ENCODE data around the gene DMTF1.
"Not testable (repeated sequence)": the region's sequence is repeated elsewhere in the genome, so short reads cannot be mapped to it uniquely, and the experiment has no call there.

The DMTF1 gene

GRCh38 chr7:87199241-87199640 is 47.0 kb downstream of the DMTF1 start:
- DNase-seq, result no peak

- DNase-seq, result no peak
Observed at GRCh38 chr7:87199700-87200450, 47.6 kb downstream of the DMTF1 start.

- no peak for DNase-seq
Observed at GRCh38 chr7:87202208-87202607, 50.0 kb downstream of the DMTF1 start.

GRCh38 chr7:87202705-87203104 is 50.5 kb downstream of the DMTF1 start:
- DNase-seq, result no peak

- not testable (repeated sequence) for DNase-seq
Observed at GRCh38 chr7:87203929-87204328, 51.7 kb downstream of the DMTF1 start.

GRCh38 chr7:87204933-87205332 is 52.7 kb downstream of the DMTF1 start:
- DNase-seq, result no peak

GRCh38 chr7:87205701-87206100 is 53.4 kb downstream of the DMTF1 start:
- not testable (repeated sequence) for DNase-seq

- peak; percentile 13 for DNase-seq
Observed at GRCh38 chr7:87206361-87206760, 54.1 kb downstream of the DMTF1 start.

- no peak for DNase-seq
Observed at GRCh38 chr7:87209295-87209924, 57.2 kb downstream of the DMTF1 start.

GRCh38 chr7:87210506-87210905 is 58.3 kb downstream of the DMTF1 start:
- DNase-seq, result no peak

- DNase-seq, result no peak
Observed at GRCh38 chr7:87212498-87212897, 60.2 kb downstream of the DMTF1 start.

- no peak for DNase-seq
Observed at GRCh38 chr7:87213252-87213651, 61.0 kb downstream of the DMTF1 start.

GRCh38 chr7:87213811-87214210 is 61.6 kb downstream of the DMTF1 start:
- peak; percentile 66 for DNase-seq

- no peak for DNase-seq
Observed at GRCh38 chr7:87215046-87215445, 62.8 kb downstream of the DMTF1 start.

GRCh38 chr7:87216701-87217508 is 64.7 kb downstream of the DMTF1 start:
- no peak for DNase-seq

- DNase-seq, result no peak
Observed at GRCh38 chr7:87217983-87218653, 65.9 kb downstream of the DMTF1 start.

- DNase-seq, result peak; percentile 29
Observed at GRCh38 chr7:87218796-87219544, 66.7 kb downstream of the DMTF1 start.

- peak; percentile 70 for DNase-seq
Observed at GRCh38 chr7:87219545-87220025, 67.3 kb downstream of the DMTF1 start, which contains the start of gene TMEM243. TSS of gene TMEM243 (minus strand) at chr7:87219732. CDS start at chr7:87219503, 229 bp downstream.

- peak; percentile 71 for DNase-seq
Observed at GRCh38 chr7:87220026-87220733, 67.9 kb downstream of the DMTF1 start.

- no peak for DNase-seq
Observed at GRCh38 chr7:87220734-87221215, 68.5 kb downstream of the DMTF1 start.

GRCh38 chr7:87223666-87224065 is 71.4 kb downstream of the DMTF1 start:
- DNase-seq, result no peak

Measured in fibroblast of upper back skin (primary cell).